Limb (tissue), 2 donors: ENCODE data around the gene NFKBIE.

Source experiments
- DNase-seq, 2 donors: peaks; one replicate each; pipeline ENCODE4 v3.0.0-alpha.2; 2016; ENCODE audit errors: extremely low spot score in 2 of 2

NFKBIE gene

DNA sequence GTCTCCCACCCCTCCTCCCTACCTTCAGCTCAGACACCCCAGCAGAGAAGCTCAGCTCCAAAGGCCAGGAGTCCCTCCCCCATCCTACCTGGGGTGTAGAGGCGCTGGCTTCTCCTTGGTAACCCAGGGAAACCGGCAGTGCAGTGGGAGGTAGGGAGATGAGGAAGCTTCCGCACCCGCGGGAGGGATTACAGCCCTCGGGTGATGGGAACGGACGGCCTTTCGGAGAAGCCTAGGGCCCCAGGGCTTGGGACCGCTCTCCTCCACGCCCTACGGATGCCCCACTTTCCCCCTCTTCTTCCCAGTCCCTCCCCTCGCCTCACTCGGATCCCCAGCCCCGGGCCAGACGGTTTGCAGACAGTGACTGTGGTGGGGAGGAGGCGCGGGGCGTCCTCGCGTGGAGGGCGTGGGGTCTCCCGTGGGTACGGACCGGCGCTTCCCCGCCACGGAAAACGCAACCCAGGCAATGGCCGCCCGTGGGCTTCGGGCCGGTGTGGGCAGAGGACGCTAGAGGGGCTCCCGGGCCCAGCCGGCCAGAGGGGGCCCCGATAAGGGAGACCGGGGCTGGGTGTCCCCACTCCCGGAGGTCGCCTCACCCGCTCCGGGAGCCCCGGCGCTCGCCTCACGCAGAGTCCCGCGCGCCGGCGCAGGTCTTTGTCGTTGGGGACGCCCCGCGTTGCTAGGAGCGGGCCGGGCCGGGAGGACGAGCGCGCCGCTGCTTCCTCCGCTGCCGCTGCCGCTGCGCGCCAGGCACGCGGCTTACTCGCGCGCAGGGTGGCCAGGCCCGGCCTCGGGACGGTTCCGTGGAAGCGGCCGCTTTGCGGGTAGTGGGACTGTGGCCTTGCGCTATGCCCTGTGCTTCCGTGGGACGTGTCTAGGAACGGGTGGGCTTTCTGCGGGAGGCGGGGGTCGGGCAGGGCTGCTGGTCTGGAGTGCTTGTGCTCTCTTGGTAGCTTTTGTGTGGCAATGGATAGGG, 32.0 kb upstream of the NFKBIE start:
- peak; percentile 7 to 82 for DNase-seq

GRCh38 chr6:44294832-44295791, 29.8 kb upstream of the NFKBIE start:
- no peak for DNase-seq

DNA sequence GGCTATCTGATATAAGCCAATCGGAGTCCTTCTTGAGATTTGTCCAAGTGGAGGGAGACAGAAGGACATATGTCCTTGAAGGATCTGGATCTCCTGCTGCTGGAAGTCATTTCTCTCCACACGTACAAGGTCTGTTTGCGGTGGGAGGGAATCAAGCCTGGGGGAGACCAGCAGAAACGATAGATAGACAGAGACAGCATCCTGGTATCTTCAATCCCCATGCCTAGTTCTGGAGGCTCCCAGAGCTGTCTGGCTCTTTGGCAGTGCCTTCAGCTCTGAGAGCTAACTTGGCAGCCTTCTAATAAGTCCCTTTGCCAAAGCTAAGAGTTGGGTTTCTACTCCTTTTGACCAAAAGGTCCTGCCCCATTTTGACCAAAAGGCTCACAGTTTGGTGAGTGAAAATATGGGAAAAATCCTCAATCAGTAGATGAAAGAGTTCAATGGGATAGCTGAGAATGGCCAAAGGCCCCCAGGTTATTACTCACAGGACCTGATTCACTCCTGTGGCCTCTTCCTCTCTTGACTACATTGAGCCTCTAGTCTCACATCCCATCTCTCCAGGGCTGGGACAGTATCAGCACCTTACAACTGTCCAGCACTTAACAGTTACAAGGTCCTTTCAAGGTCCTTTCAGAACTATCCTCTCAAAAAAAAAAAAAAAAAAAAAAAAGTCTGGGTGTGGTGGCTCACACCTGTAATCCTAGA, 27.5 kb upstream of the NFKBIE start:
- no peak for DNase-seq

GRCh38 chr6:44291841-44292240, 26.5 kb upstream of the NFKBIE start:
- DNase-seq = no peak

DNA sequence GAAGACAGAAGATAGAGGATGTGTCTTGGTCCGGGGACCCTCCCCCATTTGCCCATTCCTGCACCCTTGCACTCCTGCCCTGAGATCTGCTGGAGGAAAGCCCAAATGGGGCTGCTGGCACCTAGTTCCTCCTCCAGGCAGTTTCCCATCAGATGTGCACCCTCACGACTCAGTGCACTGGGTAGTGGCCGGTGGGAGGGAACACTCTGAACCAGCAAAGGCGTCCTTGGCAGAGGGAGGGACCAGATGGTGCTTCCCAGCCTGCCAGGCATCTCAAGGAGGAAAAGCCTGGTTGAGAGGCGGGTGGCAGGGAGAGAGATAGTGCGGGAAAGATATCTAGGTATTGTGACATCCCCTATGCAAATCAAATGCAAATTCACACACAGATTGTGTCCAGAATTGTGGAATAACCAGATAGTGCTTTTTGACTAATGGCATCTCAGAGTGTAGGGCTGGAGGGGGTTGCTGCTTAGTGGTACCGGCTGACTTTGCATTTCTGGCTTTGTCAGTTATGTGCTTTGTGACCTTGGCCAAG, 24.4 kb upstream of the NFKBIE start:
- DNase-seq = no peak

- no peak for DNase-seq
Measured at GRCh38 chr6:44286747-44287146, 21.4 kb upstream of the NFKBIE start.

DNA sequence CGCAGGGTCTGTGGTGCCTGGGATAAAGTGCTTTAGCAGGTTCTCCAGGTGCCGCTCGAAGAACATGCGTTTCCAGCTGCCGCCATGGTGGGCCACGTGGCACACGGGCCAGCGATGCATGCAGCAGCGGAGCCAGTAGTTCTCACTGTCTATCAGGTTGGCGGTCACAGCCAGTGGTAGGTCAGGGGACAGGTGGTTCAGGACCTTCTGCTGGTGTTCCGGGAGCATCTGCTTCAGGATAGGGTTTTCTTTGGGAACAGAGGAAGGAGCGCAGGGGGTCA, 20.9 kb upstream of the NFKBIE start:
- no peak for DNase-seq

DNA sequence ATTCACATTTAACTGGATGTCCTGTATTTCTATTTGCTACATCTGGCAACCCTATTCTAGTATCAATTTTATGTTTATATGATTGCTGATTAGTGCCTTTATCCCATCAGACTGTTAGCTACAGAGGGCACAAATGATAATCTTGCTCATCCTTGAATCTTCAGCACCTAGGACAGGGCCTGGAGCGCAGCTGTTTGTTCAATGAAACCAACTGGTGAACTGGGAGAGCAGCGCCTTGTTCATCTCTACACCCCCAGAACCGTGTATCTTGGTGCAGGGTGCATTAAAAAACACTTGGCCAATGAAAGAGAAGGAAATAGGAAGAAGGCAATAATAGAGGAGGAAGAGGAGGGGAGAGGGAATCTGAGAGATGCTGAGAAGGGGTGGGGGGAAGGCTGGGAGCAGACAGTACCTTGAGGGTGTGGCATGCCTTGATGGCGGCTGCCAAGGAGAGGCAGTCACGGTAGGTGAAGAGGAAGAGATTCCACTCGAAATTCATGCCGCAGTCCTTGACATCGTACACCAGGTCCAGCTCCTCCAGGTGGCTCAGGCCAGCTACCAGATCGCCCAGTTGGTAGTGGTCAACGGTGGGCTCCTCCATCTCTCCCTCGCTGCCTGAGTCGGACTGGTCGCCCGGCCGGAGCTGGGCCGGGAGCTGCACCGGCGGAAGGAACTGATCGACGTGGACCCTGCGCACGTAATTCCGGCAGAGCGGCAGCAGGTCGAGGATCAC, 20.4 kb upstream of the NFKBIE start:
- DNase-seq = no peak

- no peak for DNase-seq
Measured at GRCh38 chr6:44284867-44285266, 19.5 kb upstream of the NFKBIE start.

DNA sequence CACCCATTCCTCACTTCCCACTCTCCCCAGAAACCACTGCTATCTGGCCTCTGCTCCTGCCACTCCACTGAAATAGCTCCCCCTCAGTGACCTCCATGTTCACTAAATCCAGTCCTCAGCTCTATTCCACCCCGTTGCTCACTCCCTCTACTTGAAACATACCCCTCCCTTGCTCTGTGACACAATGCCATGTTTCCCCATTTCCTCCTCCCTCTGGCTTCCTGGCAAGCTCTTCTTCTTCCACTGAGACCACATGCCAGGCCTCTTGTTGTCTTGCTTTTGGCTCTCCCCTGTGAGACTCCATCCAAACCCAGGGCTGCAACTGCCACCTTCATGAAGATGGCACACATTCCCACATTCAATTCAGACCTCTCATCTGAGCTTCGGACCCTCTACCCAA, 18.8 kb upstream of the NFKBIE start:
- no peak for DNase-seq

DNA sequence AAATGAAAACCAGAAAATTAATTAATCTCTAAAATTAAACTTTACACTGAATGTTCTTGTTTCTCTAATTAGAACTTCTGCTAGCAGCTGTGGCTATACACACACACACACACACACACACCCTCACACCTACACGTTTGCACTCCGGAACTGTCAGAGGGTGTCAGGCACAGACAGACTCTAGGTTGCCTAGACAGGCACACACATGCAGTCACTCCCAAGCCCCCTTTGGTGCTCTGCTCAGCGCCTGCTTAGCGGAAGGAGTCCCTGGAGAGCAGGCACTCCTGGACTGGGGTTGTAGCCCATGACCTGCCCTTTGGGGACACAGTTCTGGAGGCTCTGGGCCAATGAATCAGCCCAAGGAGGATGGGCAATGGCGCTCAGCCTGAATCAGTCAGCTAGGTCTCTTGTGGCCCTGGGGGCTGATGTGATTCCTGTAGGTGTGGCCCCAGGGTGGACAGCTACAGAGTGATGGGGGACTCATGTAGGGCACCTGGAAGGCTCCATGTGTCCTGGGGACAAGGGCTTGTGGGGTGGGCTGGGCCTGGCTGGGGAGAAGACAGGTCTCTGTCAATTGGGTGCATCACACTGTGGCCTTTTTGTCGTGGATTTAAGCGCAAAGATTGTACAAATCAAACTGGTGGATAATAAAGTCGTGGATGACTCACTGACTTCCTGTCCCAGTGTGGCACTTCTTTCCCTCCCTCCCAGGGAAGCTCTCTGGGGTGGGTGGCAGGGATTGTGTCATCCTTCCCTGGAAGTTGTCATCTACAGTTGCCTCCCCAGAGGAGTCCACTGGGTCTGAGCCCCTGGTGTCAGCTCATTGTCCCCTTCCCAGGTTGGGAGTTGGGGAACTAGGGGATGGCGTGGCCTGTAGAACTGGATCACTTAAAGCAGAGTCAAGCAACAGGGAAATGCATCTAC, 13.7 kb upstream of the NFKBIE start:
- no peak for DNase-seq

DNA sequence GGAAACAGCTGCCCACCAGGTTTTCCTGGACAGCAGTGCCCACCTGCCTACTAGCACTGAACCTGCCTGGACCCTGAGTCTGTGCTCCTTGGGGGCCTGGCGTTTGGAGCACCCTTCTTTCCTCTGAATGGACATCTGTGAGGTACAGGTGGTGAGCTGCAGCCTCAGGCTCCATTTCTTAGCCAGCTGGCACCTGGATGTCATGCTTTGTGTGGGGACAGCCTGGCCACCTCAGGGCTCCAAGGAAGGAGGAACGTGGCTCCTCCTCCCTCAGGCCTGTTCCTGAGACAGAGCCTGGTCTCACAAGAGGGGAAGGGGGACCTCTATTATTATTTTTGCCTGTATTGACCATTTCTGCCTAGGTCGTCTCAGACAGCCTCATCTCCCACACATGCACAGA, 13.0 kb upstream of the NFKBIE start:
- no peak for DNase-seq

DNA sequence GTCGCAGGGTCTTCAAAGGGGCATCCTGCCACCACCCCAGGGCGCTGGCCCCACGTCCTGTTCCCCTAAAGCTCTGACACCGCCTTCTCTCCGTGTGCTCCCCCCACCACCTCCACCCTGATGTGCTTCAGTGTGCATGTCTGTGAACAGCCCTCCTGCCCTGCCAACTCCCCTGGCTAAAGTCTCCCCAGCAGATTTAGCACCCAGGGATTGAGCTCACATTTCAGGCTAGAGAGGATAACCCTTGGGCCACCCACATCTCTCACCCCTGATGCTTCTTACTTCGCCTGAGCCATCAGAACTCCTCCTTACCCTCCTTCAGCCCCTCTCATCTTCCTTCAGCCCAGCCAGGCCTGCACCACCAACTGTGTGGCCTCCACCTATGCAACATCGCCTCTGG, 12.4 kb upstream of the NFKBIE start:
- no peak for DNase-seq

- DNase-seq = no peak
Measured at GRCh38 chr6:44276667-44277640, 11.6 kb upstream of the NFKBIE start.

GRCh38 chr6:44275749-44276648, 10.6 kb upstream of the NFKBIE start:
- peak in 1 of 2 donors; percentile 65 for DNase-seq

DNA sequence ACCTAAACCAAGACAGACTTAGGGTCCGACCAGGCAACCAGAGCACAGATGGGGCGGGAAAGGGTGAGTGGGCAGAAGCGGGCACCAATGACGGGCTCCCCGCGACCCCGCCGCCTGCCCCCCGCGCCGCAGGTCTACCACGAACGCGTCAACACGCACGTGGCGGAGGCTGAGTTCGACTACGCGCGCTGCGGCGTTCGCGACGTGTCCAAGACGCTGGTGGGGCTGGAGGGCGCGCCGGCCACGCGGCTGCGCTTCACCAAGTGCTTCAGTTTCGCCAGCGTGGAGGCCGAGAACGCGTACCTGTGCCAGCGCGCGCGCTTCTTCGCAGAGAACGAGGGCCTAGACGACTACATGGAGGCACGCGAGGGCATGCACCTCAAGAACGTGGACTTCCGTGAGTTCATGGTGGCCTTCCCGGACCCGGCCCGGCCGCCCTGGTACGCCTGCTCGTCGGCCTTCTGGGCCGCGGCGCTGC, 10.0 kb upstream of the NFKBIE start:
- no peak for DNase-seq

GRCh38 chr6:44273617-44274016, 8.3 kb upstream of the NFKBIE start:
- DNase-seq = no peak
